GM19395 (cell line): ENCODE results near the gene GRM4.

Experiments
- ATAC-seq: cut with Tn5 transposase; IDR thresholded peaks from one replicate; pipeline ENCODE4 v1.9.1; 2021; ENCODE audit warnings: mild to moderate bottlenecking, moderate library complexity; ENCODE audit not compliant: unreplicated experiment

Gene GRM4

GRCh38 chr6:33999567-33999966, 146.3 kb downstream of the GRM4 start:
- ATAC-seq = no peak

- ATAC-seq = no peak
These were observed 147.2 kb downstream of the GRM4 start for GRCh38 chr6:33998660-33999059.

- no peak for ATAC-seq
These were observed 148.6 kb downstream of the GRM4 start for GRCh38 chr6:33997265-33997664.

- no peak for ATAC-seq
These were observed 149.8 kb downstream of the GRM4 start for GRCh38 chr6:33996120-33996475.

- ATAC-seq = no peak
These were observed 150.4 kb downstream of the GRM4 start for GRCh38 chr6:33995309-33996119.

- ATAC-seq = no peak
These were observed 151.2 kb downstream of the GRM4 start for GRCh38 chr6:33994472-33995308.

- no peak for ATAC-seq
These were observed 152.0 kb downstream of the GRM4 start for GRCh38 chr6:33993653-33994471.

GRCh38 chr6:33993091-33993490, 152.8 kb downstream of the GRM4 start:
- ATAC-seq = no peak

- no peak for ATAC-seq
These were observed 153.7 kb downstream of the GRM4 start for GRCh38 chr6:33992191-33992590.

DNA sequence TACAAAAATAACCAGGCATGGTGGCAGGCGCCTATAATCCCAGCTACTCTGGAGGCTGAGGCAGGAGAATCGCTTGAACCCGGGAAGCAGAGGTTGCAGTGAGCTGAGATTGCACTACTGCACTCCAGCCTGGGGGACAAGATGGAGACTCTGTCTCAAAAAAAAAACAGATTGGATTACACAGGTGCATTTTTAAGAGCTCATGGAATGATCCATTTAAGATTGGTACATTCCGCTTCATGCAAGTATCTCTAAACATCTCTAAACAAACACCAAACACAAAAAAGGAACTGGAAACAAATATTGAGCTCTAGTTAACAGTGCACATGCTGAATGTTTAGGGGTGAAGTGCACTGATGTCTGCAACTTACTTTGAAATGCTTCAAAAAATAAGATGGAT, 154.3 kb downstream of the GRM4 start:
- ATAC-seq = no peak

GRCh38 chr6:33990061-33990541, 155.8 kb downstream of the GRM4 start:
- ATAC-seq = no peak

DNA sequence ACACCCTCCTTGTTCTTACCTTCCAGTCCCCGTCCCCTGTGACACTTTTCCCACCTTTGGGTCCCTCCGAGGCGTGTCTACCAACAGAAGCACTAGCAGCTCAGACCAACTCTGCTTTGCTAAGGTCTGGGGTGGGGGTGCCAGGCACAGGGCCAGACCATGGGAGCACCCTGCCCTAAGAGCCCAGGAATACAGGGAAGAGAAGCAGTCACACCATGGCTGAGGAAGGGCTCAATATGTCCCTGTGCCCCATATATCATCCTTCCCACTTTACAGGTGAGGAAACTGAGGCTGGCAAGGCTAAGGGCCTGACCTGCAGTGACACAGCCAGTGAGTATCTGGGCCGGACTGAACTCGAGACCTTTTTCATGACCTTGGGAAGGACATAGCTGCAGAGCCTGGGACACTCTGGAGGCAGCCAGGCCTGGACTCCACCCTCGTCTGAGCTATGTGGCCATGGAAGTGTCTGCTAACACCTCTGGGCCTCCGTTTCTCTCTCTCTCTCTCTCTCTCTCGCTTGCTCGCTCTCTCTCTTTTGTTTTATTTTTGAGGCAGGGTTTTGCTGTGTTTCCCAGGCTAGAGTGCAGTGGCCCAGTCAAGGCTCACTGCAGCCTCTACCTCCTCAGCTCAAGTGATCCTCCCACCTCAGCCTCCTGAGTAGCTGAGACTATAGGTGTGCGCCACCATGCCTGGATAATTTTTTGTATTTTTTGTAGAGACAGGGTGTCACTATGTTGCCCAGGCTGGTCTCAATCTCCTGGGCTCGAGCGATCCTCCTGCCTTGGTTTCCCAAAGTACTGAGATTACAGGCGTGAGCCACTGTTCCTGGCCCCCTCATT, 156.7 kb downstream of the GRM4 start:
- no peak for ATAC-seq

DNA sequence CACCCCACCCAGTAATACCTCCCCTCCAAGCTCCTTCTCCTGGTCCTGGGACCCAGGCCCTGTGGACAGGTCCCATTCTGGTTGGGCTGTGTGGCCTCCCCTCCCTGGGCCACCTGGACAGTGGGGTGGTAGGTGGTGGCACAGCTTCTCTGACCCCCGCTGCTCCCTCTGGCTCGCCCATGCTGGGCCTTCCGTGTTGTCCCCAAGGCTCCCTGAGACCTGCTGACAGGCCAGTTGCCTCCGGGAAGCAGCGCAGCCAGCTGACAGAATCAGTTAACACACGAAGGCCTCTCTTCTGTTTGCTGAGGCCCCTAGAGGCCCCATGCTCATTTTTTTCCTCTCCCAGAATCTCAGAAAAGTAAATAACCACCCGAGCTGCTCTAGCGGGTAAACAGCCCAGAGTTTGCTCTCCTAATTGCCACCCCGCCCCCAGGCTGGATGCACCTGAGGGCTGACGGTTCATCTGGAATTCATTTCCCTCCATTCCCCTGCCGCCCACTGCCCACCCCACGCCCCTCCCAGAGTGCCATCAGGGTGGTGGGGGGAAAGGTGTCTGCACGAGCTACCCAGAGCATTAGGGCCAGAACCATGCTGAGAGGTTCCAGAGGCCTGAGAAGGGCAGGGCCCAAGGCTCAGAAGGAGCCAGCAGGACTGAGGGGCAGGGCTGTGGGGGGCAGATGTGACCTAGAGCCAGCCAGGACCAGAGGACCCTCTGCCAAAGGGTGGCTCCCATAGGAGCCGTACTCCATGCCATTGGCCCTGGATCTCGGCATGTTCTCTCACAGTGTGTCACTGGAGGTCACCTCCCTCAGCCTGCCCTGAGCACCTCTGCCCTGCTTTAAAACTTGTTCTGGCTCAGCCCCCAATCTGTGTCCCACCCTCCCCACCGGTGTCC, 157.5 kb downstream of the GRM4 start:
- ATAC-seq = no peak

DNA sequence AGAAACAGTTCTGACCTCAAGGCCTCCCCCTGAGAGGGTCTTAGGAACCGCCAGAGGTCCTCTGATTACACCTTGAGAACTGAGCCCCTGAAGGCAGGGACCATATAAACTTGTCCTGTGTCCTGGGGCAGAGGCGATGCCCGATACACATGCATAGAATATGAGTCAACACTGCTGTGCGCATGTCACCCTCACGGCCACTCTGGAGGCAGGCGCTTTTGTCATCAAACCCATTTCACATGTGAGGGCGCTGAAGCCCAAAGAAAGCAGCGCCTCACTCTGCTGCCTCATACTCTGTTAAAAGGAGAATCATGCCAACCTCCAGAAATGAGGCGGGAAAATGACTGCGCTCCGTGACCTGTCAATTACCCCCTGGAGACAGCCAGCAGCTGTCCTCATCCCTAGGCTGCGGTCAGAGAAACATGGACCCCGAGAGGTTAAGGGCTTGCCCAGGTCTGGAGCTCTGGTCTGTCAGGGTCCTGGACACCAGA, 158.3 kb downstream of the GRM4 start:
- no peak for ATAC-seq

GRCh38 chr6:33985947-33986346, 159.9 kb downstream of the GRM4 start:
- no peak for ATAC-seq

GRCh38 chr6:33985313-33985751, 160.6 kb downstream of the GRM4 start:
- ATAC-seq = no peak

DNA sequence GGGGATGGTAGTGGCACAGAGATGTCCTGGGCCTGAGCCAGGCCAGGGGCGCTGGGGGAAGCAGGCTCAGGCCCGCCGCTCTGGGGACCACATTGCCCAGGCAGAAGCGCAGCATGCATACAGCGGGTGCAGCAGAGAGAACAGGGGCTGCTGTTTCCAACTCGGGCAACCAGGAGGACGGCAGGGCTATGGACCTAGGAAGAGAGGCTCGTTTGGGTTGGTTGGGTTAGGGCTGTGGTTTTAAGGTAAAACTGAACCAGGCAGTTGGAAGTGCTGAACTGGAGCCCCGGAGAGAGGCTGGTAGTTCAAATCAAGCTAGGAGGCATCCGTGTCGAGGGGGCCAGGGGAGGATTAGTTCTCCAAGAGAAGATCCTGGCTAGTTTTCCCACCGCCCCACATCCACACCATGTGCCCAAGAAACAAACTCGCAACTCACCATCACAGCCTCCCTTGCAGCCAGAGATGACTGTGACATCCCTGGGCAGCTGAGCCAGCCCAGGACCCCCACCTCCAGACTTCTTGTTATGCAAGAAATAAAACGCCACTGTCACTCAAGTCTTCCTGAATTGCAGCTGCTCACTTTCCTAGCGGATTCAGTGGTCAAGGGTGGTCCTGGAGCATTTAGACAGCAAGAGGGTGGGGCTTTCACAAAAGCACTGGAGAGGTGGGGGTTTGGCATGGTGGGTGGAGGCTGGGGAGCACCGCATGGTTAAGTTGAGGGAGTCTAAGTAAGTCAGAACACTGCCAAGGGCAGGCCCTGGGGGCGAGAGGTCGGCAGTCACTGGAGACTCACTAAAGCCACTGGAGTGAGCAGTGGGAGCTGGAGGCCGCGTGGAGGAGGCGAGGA, 161.2 kb downstream of the GRM4 start:
- no peak for ATAC-seq
